GM12892 (cell line): ENCODE results near the gene ATP2B3.

Experiments
- DNase-seq: peaks from one replicate; pipeline ENCODE4 v3.0.0; 2011; ENCODE audit not compliant: insufficient read length
- FAIRE-seq: peaks from 2 replicates; lab custom pipeline; 2011; peaks lifted over from hg19 to GRCh38; lab: Jason Lieb, UNC
- POLR2A ChIP-seq: IDR thresholded peaks from 2 replicates; pipeline ENCODE4 v1.6.1; 2011; ENCODE audit warnings: low read depth, low read length, control low read depth
- POLR2AphosphoS5 ChIP-seq: IDR thresholded peaks from 2 replicates; pipeline ENCODE4 v1.6.1; 2011; ENCODE audit warnings: low read depth, low read length, control low read depth
- TAF1 ChIP-seq: IDR thresholded peaks from 2 replicates; pipeline ENCODE4 v1.6.1; 2011; ENCODE audit warnings: low read depth, mild to moderate bottlenecking, control low read depth, low read length, borderline replicate concordance

The ATP2B3 gene

GRCh38 chrX:153621949-153622598 is 104.6 kb downstream of the ATP2B3 start:
- TF ChIP-seq TAF1, result no peak
- TF ChIP-seq POLR2A, result no peak
- TF ChIP-seq POLR2AphosphoS5, result no peak
- no peak for FAIRE-seq

DNA sequence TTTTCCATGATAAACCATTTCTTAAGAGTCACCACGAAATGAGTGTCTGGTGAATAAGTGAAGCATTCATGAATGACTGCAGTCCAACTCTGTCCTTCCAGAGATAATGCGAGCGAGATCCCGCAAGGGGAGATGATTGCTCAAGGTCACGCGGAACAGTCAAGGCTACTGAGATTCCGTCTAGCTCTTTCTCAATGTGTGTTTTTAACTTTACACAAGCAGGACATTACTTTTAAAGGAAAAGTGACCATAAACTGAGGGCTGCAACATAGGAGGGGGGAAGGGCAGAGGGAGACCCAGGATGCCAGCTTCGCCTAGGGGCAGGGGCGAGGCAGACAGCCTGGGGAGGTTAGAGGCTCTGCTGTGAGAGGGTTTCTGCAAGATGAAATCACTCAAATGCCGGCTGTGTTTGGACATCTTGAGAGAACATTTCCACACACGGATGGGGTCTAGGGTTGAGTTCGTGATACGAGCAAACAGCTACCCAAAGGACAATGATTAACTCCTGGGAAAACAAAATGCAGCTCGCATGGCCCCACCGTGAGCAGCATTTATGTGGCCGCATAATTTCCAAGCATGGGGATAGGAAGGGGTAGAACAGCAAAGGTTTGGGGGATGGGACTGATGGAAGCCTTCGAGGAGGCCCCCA is 105.3 kb downstream of the ATP2B3 start:
- DNase-seq, result no peak
- TF ChIP-seq POLR2A, result no peak
- TF ChIP-seq POLR2AphosphoS5, result no peak
- no peak for TF ChIP-seq TAF1
- no peak for FAIRE-seq

More at GRCh38 chrX:153621949-153622598, 104.6 kb downstream of the ATP2B3 start:
- DNase-seq, result no peak

DNA sequence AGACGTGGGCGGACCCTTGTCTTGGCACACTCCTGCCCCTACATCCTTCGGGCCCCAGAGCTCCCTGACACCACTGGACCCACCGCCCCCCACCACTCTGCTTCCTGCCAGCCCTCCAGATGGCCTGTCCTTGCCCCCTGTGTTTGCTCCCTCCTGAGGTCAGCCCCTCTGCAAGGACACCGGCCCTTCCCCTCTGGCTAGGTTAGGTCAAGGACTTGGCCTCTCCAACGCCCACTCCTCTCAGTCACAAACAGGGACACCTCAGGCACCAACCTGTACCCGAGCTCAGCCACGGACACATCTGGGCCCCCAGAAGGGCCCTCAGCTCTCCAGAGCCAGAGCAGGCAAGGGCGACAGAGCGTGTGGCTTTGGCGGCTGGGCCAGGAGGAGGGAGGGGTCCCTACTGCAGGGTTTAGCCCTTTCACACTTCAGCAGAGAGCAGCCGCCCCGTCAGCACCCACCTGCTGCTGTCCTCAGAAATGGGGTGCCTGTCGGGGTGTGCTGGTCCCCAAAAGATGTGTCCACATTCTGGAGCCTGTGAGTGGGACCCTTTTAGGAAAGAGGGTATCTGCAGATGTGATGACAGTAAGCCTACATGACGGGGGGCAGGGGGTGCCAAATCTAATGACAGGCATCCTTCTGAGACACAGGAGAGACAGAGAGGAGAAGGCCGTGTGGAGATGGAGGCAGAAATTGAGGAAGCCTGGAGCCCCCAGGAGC is 106.0 kb downstream of the ATP2B3 start:
- TF ChIP-seq POLR2A, result no peak
- FAIRE-seq (no peak), DNase-seq (no peak)

DNA sequence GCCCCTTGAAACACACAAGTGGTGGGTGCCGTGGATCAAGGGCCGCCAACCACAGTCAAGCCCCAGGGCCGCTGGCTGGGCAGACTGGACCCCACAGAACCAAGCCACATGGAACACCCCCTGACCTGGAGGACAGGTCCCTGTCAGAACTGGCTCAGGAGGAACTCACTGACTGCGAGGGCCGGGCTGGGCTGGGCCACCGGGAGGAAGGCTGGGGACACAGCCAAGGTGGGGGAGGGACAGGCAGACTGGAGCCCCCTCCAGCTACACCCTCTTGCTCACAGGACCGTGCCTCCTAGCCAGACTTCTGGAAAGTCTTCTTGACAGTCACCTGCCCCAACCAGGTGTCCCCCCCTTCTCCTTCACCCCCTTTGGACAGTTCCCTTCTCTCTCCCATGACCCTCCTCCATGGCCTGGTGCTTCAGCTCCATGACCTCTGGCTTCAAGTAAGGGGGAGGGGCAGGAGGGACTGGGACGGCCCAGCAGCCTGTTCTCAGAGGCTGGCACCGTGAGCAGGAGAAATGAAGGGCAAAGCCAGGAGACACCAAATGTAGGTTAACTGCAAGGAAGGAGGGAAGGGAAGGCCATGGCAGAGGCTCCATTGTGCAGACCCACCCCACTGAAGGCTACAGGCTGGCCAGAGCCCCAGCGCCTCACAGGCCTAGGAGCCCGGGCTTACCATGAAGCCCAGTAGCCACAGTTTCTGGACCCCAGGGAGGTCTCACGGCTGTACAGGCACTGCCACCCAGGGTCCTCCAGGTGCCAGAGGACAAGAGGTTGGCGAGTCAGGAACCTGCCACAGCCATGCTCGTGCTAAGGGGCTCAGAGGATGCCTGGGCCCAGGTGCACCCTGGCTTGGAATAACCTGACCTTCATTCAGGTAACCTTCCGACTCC is 107.0 kb downstream of the ATP2B3 start:
- FAIRE-seq, result no peak
- no peak for TF ChIP-seq TAF1
- no peak for TF ChIP-seq POLR2AphosphoS5
- no peak for TF ChIP-seq POLR2A

DNA sequence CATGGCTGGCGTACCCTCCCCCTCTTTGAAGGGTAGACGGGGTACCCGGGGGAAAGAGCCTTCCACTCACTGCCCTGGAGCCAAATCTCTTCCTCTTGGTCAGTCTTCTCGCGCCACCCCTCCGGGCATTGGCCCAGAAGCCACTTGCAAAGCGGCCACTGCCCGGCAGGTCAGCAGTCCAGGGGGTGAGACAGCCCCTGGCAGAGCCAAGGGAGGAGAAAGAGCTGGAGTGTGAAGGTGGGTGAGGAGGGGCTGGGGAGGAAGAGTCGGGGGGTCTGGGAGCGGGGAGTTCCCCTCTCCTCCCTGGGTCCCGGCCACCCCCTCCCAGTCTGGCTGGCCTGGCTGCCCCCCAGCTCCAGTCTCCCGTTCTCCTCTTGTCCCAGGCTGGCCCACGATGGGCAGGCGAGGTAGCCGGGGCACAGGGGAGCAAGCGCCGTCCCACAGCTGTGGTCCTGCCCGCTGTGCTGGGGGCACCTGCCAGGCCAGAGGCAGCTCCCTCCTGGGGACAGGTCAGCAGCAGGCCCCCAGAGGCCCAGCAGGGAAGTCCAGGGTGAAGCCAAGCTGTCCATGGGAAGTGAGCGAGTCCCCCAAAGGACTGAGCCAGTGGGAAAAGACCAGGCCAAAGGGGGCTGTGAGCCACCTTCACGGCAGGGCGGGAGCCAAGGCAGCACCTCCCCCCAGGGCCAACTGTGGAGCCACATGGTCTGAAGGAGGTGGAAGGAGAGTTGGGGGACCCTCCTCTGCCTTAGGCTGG is 108.0 kb downstream of the ATP2B3 start:
- TF ChIP-seq TAF1, result no peak
- TF ChIP-seq POLR2AphosphoS5, result no peak
- no peak for TF ChIP-seq POLR2A
- FAIRE-seq (no peak), DNase-seq (no peak)

More for the DNA sequence above, 107.0 kb downstream of the ATP2B3 start:
- DNase-seq, result no peak

DNA sequence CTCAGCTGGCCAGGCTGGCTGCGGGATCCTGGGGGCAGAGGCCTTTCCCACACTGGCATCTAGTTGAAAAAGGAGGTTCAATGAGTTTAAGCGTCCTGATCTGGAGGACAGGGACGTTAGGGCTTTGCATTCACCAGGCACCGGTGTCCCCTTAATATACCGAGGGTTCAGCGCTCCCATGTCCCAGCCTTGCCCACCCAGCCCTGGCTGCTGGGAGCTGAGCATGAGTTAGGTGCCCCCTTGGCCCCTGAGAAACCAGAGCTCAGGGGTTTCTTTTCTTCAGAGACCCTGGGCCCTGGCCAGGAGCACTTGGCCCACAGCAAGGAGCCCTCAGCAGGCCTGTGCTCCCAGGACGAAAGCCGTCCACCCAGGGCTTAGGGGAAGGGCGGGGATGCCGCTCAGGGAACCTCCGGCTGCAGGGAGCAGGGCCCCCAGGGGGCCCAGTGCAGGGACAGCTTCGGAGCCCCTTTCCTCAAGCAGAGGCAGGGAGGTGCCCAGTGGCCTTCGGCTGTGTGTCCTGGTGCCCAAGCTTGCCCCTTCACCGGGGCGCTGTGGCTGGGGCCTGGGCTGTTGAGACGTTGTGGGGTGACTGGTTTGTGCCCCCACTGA is 108.7 kb downstream of the ATP2B3 start:
- TF ChIP-seq POLR2AphosphoS5 (no peak), POLR2A (no peak), TAF1 (no peak)
- FAIRE-seq, result no peak
- no peak for DNase-seq

DNA sequence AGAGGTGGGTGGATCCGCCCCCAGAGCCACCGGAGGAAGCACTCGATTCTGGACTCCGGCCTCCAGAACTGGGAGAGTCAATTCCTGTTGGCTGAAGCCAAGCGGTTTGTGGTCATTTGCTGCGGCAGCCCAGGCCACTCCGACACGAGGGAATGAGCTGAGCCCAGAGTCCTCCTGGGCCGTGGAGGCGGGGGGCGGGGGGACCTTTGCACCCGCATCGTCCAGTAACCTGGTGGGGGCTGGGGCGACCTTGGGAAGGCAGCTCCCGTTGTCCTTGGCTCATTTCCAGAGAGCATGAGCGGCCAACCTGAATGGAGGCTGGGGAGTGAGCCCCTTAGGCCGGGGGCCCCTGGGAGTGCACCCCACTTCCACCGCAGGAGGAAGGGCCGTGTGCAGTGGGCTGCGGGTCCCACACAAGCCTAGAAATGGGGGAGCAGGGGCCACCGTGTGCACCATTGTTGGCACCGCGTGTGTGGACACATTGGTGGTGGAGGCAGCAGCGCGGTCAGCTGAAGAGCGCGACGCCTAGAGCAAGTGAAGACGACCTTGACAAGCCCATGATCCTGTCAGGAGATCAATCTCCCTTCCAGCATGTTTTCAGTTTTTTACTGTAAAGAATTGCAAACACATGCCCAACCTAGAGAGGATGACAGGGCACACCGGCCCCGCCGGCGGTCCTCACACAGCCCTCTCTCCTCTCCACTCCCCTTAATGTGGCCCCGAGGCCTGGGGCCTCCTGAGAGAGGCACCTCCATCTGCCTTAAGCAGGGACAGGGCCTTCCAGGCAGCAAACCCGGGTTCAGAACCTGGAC is 109.6 kb downstream of the ATP2B3 start:
- no peak for DNase-seq
- no peak for FAIRE-seq
- TF ChIP-seq POLR2A (no peak), POLR2AphosphoS5 (no peak), TAF1 (no peak)

- DNase-seq (no peak), FAIRE-seq (no peak)
- TF ChIP-seq POLR2A (no peak), POLR2AphosphoS5 (no peak), TAF1 (no peak)
Observed at GRCh38 chrX:153627675-153628111, 110.3 kb downstream of the ATP2B3 start.

- FAIRE-seq (no peak), DNase-seq (no peak)
- no peak for TF ChIP-seq POLR2AphosphoS5
- no peak for TF ChIP-seq TAF1
- TF ChIP-seq POLR2A, result no peak
Observed at GRCh38 chrX:153628129-153628528, 110.7 kb downstream of the ATP2B3 start.

DNA sequence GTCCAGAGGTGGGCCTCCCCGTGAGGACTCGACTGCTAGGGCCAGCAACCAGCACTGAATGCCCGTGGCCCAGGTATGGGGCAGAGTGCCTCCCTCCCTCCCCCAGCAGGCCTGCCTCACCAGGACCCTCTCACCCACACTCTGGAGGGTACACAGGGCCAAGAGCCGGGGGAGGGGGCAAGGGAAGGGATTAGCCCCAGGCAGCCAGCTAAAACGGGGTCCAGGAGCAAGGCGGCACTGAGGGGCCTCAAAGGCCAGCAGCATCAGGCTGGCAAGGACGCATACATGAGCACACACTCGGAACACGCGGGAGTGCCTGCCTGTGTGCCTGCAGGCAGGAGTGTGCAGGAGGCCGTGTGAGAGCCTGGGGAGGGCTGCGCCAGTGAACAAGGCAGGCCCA is 111.2 kb downstream of the ATP2B3 start:
- no peak for FAIRE-seq
- TF ChIP-seq POLR2AphosphoS5 (no peak), TAF1 (no peak), POLR2A (no peak)
- DNase-seq, result no peak
